Central memory CD4-positive, alpha-beta T cell (primary cell): ENCODE results near the gene PTPRT.

Experiments
- DNase-seq: peaks from one replicate; pipeline ENCODE4 v3.0.0; 2022

PTPRT gene

GRCh38 chr20:42524058-42524457, 665.6 kb downstream of the PTPRT start:
- DNase-seq, result no peak

GRCh38 chr20:42516692-42517091, 673.0 kb downstream of the PTPRT start:
- no peak for DNase-seq

GRCh38 chr20:42510686-42511085, 679.0 kb downstream of the PTPRT start:
- no peak for DNase-seq

- no peak for DNase-seq
Observed at GRCh38 chr20:42507874-42508273, 681.8 kb downstream of the PTPRT start.

GRCh38 chr20:42506397-42506796, 683.3 kb downstream of the PTPRT start:
- DNase-seq, result no peak

- DNase-seq, result no peak
Observed at GRCh38 chr20:42502591-42502990, 687.1 kb downstream of the PTPRT start.

GRCh38 chr20:42496595-42496994, 693.1 kb downstream of the PTPRT start:
- DNase-seq, result no peak

- no peak for DNase-seq
Observed at GRCh38 chr20:42494290-42494689, 695.4 kb downstream of the PTPRT start.

- DNase-seq, result no peak
Observed at GRCh38 chr20:42493001-42493400, 696.7 kb downstream of the PTPRT start.

- DNase-seq, result no peak
Observed at GRCh38 chr20:42492290-42492689, 697.4 kb downstream of the PTPRT start.

GRCh38 chr20:42485556-42485955, 704.1 kb downstream of the PTPRT start:
- no peak for DNase-seq

- DNase-seq, result no peak
Observed at GRCh38 chr20:42484790-42485375, 704.8 kb downstream of the PTPRT start.

GRCh38 chr20:42484335-42484734, 705.4 kb downstream of the PTPRT start:
- no peak for DNase-seq

GRCh38 chr20:42483730-42484303, 705.9 kb downstream of the PTPRT start:
- DNase-seq, result no peak

- DNase-seq, result no peak
Observed at GRCh38 chr20:42482808-42483207, 706.9 kb downstream of the PTPRT start.

- no peak for DNase-seq
Observed at GRCh38 chr20:42475773-42476172, 713.9 kb downstream of the PTPRT start.

GRCh38 chr20:42474646-42475045, 715.1 kb downstream of the PTPRT start:
- no peak for DNase-seq

GRCh38 chr20:42472198-42472597, 717.5 kb downstream of the PTPRT start:
- DNase-seq, result no peak

GRCh38 chr20:42461965-42462593, 727.6 kb downstream of the PTPRT start:
- no peak for DNase-seq

- DNase-seq, result no peak
Observed at GRCh38 chr20:42461291-42461690, 728.4 kb downstream of the PTPRT start.

GRCh38 chr20:42447270-42447669, 742.4 kb downstream of the PTPRT start:
- DNase-seq, result no peak

GRCh38 chr20:42444799-42445198, 744.9 kb downstream of the PTPRT start:
- DNase-seq, result no peak

GRCh38 chr20:42443200-42443599, 746.5 kb downstream of the PTPRT start:
- no peak for DNase-seq

GRCh38 chr20:42442716-42443115, 747.0 kb downstream of the PTPRT start:
- DNase-seq, result no peak
